Ammon's horn (tissue), 1 donor: ENCODE results near the gene SLC22A5.
A peak's percentile ranks its signal among the peaks of the same experiment; 100 is the strongest.
"Not testable (repeated sequence)": the region's sequence is repeated elsewhere in the genome, so short reads cannot be mapped to it uniquely, and the experiment has no call there.

Experiments
- DNase-seq: peaks from one replicate; pipeline ENCODE4 v3.0.0-alpha.2; 2016; ENCODE audit warnings: low spot score

The SLC22A5 gene

GRCh38 chr5:132427281-132428146, 58.0 kb downstream of the SLC22A5 start:
- peak; percentile 58 for DNase-seq

- DNase-seq = no peak
Measured at GRCh38 chr5:132428147-132428482, 58.6 kb downstream of the SLC22A5 start.

- DNase-seq = no peak
Measured at GRCh38 chr5:132428484-132429462, 59.3 kb downstream of the SLC22A5 start.

- DNase-seq = no peak
Measured at GRCh38 chr5:132429463-132430440, 60.2 kb downstream of the SLC22A5 start.

GRCh38 chr5:132430746-132431145, 61.2 kb downstream of the SLC22A5 start:
- no peak for DNase-seq

- DNase-seq = no peak
Measured at GRCh38 chr5:132431632-132432031, 62.1 kb downstream of the SLC22A5 start.

- no peak for DNase-seq
Measured at GRCh38 chr5:132433141-132433540, 63.6 kb downstream of the SLC22A5 start.

GRCh38 chr5:132434416-132435286, 65.1 kb downstream of the SLC22A5 start:
- DNase-seq = no peak

GRCh38 chr5:132435447-132435846, 65.9 kb downstream of the SLC22A5 start:
- no peak for DNase-seq

- DNase-seq = no peak
Measured at GRCh38 chr5:132435886-132436285, 66.4 kb downstream of the SLC22A5 start.

- DNase-seq = no peak
Measured at GRCh38 chr5:132436936-132437335, 67.4 kb downstream of the SLC22A5 start.

GRCh38 chr5:132437604-132438266, 68.2 kb downstream of the SLC22A5 start:
- DNase-seq = peak; percentile 66

- DNase-seq = not testable (repeated sequence)
Measured at GRCh38 chr5:132438267-132438645, 68.7 kb downstream of the SLC22A5 start.

- no peak for DNase-seq
Measured at GRCh38 chr5:132438917-132439316, 69.4 kb downstream of the SLC22A5 start.

- DNase-seq = peak; percentile 61
Measured at GRCh38 chr5:132439521-132440089, 70.1 kb downstream of the SLC22A5 start.

- DNase-seq = no peak
Measured at GRCh38 chr5:132444061-132444460, 74.6 kb downstream of the SLC22A5 start.
